Measurements from ENCODE around the gene SNX11.

GRCh38 chr17:48123111-48123510, 15.5 kb downstream of the SNX11 start:
- TF ChIP-seq CTCF (IDR thresholded peaks at IDR 0.05; ENCODE audit: control extremely low read depth in 1 of 3, insufficient read depth in 1 of 3, low read depth in 1 of 3, low read length in 3 of 3), result no peak
- TF ChIP-seq EZH2 (IDR thresholded peaks at IDR 0.05; ENCODE audit: low read depth, low read length, severe bottlenecking), result no peak
- TF ChIP-seq JUND (IDR thresholded peaks at IDR 0.05; ENCODE audit: low read length), result no peak
- TF ChIP-seq POLR2A (IDR thresholded peaks at IDR 0.05; ENCODE audit: control extremely low read depth in 1 of 2, low read depth in 2 of 2, low read length in 2 of 2), result no peak
- no peak for TF ChIP-seq EGR1 (IDR thresholded peaks at IDR 0.05; ENCODE audit: borderline replicate concordance, low read depth, low read length)
- TF ChIP-seq BRCA1 (IDR thresholded peaks at IDR 0.05; ENCODE audit: low read depth, low read length), result no peak
- TF ChIP-seq SRF (IDR thresholded peaks at IDR 0.05; ENCODE audit: low read depth, low read length), result no peak
- no peak for TF ChIP-seq EP300 (IDR thresholded peaks at IDR 0.05; ENCODE audit: borderline replicate concordance in 1 of 2, low read depth in 2 of 2, low read length in 2 of 2)
- no peak for TF ChIP-seq POLR2AphosphoS5 (IDR thresholded peaks at IDR 0.05; ENCODE audit: low read depth, low read length)
- TF ChIP-seq ZNF274 (IDR thresholded peaks at IDR 0.05; ENCODE audit: borderline replicate concordance, extremely low read depth, low read length), result no peak
- TF ChIP-seq SP4 (IDR thresholded peaks at IDR 0.05; ENCODE audit: low read length), result no peak
- no peak for TF ChIP-seq USF2 (IDR thresholded peaks at IDR 0.05; ENCODE audit: low read length)
- TF ChIP-seq SP1 (IDR thresholded peaks at IDR 0.05; ENCODE audit: low read depth, low read length), result no peak
- TF ChIP-seq SIX5 (IDR thresholded peaks at IDR 0.05; ENCODE audit: low read depth, low read length), result no peak
